Uterus (tissue), 2 donors: ENCODE data around the gene ZMYND10.

ENCODE experiments used
- POLR2A ChIP-seq, 2 donors: fragments of 450-650 bp; IDR thresholded peaks; one replicate each; pipeline ENCODE4 v1.6.1; 2016; ENCODE audit warnings: antibody characterized with exemption in 2 of 2, mild to moderate bottlenecking in 1 of 2, moderate library complexity in 1 of 2
- TF ChIP-seq, protein P1 (sequence below), 4 experiments: fragments of 200-600 bp in 2 of 4; fragments of 450-650 bp in 2 of 4; sonication (generic) in 2 of 4; IDR thresholded peaks; one replicate each; pipeline ENCODE4 v1.5.1; 2016 to 2019; ENCODE audit warnings: antibody characterized with exemption in 4 of 4, mild to moderate bottlenecking in 2 of 4, moderate library complexity in 1 of 4

DNA sequence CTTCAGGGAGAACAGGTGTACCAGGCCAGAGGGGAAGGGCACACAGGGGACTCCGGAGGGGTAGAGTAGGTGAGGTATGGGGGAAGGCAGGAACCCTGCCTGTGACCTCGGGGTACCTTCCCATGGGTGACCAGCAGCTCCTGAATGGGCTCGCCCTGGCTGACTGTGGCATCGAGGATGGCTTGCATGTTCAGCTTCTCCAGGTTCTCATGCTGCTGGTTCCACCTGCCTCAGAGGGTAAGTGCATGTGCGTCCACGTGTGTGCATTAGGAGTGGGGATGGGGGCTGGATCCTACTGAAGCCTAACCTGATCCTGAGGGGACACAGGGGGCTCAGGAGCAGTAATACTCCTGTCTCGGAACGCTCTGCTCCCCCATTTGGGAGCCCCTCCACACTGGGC is 524 bp downstream of the ZMYND10 start:
- TF ChIP-seq, protein P1, sequence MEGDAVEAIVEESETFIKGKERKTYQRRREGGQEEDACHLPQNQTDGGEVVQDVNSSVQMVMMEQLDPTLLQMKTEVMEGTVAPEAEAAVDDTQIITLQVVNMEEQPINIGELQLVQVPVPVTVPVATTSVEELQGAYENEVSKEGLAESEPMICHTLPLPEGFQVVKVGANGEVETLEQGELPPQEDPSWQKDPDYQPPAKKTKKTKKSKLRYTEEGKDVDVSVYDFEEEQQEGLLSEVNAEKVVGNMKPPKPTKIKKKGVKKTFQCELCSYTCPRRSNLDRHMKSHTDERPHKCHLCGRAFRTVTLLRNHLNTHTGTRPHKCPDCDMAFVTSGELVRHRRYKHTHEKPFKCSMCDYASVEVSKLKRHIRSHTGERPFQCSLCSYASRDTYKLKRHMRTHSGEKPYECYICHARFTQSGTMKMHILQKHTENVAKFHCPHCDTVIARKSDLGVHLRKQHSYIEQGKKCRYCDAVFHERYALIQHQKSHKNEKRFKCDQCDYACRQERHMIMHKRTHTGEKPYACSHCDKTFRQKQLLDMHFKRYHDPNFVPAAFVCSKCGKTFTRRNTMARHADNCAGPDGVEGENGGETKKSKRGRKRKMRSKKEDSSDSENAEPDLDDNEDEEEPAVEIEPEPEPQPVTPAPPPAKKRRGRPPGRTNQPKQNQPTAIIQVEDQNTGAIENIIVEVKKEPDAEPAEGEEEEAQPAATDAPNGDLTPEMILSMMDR (IDR thresholded peaks at IDR 0.05): no peak
- no peak for TF ChIP-seq POLR2A (IDR thresholded peaks at IDR 0.05)
